HG03457 (cell line): ENCODE measurements around the gene DRD2.

Experiments used
- ATAC-seq: cut with Tn5 transposase; IDR thresholded peaks from one replicate; pipeline ENCODE4 v1.9.1; 2021; ENCODE audit warnings: moderate number of reproducible peaks; ENCODE audit not compliant: unreplicated experiment

DRD2 gene

DNA sequence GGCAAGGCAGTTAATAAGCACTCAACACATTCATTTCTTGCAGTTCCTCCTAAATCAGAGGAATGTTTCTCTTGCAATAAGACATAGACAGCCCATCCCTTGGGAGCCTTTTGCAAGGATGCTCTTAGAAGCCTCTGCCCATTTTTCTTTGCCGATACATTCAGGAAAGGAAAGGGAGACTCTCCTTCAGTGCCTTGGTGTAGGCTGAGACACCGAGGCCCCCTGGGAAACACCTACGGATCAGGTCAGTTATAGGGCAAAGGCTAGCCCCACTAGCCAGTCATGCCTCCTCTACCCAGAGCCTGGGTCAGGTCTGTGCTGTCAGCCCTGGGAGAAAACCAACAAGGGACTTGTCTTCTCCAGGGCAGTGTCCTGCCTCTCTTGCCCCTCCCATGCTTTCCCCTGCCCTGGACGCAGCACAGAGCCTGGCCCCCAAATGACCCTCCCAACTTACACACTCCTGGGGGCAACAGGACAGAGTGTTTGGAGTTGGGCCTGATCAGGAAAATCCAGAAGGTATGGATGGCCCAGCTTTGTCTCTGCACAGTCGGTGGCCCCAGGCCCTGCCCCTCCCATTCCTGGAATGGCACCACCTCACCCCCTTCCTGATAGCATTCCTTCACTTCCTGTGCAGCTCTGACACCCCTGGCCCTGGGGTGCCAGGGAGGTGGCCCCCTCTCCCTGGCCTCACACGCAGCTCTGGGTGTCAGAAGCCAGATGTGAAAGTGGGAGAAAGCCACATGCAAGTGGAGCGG, 69.3 kb downstream of the DRD2 start:
- ATAC-seq = no peak

DNA sequence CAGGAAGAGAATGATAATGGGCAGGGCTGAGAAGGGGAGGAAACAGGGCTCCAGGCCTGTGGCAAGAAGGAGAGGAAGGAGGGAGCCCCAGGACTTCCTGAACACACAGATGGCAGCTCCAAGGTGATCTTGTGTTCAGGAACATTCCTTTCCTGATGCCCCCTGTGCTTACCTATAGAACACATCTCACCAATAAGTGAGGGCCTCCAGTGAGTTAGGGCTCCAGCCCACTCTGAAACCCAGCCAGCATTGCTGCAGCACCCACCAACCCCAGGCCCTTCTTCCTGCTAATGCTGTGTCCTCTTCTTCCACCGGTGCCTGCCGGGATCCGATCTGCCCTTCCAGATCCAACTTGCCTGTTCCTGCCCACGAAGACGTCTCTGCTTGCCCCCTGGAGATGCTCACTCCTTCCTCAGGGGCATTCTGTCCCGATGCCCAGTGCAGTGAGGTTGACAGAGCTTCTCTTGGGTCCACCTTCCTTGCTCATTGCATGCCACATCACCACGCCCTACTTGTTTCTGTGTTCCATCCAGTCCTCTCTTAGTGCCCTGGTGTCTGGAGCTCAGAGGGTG, 70.3 kb downstream of the DRD2 start:
- no peak for ATAC-seq

DNA sequence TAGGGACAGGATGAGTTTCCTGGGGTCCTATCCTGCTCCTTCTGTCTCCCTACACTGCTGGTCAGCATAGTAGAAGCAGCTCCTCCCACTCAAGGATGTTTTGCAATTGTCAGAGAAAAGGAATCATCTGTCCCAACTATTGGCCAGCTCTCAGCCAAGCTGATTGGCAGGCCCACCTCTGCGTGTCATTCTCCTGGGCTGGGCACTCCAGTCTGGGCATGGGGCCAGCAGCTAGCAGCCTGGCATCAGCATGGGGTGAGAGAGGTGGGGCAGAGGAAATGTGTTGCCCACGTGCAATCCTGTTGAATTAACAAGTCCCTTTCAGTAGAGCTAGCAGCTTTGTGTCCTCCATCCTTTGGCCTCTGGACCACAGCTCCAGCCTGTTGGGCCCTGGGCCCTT, 73.5 kb downstream of the DRD2 start:
- no peak for ATAC-seq

DNA sequence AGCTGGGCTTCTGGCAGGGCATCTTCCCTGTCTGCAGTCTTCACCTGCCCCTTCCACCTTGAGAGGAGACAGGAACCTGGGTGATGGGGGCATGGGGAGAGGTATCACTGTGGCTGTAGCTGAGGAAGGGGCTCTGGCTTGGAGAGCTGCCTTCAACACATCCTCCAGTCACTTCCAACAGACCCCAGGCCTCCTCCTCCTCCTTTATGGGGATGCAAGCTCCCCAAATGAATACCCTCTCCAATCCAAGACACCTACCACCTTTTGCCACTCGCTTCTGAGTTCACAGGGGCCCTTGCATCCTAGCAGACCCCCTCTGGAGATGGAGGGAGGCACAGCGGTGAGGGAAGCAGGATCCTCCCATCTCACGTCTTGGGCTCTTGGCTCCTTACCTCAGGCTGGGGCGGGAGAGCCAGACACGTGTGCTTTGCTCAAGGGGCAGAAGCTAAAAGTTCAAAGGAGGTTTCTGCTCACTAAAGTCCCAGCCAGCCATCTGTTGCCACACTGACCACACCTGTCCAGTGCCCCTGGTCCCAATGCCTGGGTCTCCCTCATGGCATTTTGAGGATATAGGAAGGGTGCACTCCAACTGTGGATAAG, 74.5 kb downstream of the DRD2 start:
- no peak for ATAC-seq

DNA sequence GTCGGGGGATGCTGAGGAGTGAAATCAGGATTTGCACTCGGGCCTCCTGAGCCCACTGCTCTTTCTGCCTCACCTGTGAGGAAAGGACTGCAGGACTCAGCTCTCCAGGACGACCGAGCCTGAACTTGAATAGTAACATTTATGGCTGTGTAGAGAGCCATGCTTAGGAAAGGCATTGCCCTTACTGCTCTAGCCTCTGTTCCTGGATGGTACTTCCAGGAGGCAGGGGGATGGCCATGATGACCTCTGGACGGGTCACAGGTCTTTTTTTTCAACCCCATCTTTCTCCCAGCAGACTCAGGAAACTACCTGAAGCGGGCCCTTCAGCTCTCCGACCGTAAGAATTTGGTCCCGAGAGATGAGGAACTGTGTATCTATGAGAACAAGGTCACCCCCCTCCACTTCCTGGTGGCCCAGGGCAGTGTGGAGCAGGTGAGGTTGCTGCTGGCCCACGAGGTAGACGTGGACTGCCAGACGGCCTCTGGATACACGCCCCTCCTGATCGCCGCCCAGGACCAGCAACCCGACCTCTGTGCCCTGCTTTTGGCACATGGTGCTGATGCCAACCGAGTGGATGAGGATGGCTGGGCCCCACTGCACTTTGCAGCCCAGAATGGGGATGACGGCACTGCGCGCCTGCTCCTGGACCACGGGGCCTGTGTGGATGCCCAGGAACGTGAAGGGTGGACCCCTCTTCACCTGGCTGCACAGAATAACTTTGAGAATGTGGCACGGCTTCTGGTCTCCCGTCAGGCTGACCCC, 76.3 kb downstream of the DRD2 start:
- ATAC-seq = no peak

DNA sequence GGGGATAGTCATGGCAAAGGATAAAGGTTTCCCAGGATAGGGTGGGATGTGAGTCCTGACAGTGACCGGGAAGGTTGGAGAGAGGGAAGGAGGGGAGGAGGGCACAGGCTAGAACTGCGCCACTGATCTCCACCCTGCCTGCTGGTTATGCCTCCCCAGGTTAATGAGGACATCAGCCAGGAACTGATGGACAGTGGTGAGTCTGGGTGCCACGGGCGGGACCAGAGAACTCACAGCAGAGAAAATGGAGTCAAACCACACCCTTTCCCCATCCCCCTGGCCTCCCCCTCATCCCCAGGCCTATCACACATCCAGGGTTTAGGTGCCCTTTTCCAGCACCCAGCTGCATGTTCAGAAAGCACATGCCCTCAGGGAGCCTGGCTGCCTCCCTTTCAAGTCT, 77.4 kb downstream of the DRD2 start:
- ATAC-seq = no peak

DNA sequence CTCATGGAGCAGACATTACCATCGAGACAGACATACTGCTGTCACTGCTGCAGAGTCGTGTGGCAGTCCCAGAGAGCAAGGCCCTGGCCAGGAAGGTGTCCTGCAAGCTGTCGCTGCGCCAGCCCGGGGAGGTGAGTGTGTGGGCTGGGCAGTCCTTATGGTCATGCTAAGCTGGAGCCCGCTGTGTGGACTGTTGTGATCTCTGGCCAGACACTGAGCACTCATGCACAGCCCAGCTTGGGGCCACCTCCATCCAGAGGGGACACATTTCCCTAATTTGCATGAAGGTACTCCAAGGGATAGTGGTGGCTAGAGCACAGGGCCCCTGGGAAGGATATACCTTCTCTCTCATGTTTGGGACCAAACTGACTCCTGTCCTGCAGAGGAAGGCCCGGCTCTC, 78.0 kb downstream of the DRD2 start:
- no peak for ATAC-seq

DNA sequence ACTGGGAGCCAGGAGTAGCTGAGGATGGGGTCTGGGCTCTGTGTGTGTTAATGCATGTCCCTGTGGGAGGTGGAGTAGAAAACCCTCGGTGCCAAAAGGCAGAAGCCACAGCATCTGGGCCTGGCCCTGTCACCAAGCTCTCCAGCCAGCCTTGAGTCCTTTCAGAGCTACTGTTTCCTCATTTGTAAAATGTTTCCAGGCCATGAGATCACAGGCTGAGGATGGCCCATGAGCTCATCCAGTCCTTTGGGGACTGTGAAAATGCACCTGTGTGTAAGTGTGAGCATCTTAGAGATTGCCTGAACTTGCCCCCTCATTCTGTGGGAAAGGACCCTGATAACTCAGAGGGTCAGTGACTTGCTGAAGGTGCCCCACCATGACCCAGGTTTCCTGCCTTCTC, 78.5 kb downstream of the DRD2 start:
- ATAC-seq = no peak

DNA sequence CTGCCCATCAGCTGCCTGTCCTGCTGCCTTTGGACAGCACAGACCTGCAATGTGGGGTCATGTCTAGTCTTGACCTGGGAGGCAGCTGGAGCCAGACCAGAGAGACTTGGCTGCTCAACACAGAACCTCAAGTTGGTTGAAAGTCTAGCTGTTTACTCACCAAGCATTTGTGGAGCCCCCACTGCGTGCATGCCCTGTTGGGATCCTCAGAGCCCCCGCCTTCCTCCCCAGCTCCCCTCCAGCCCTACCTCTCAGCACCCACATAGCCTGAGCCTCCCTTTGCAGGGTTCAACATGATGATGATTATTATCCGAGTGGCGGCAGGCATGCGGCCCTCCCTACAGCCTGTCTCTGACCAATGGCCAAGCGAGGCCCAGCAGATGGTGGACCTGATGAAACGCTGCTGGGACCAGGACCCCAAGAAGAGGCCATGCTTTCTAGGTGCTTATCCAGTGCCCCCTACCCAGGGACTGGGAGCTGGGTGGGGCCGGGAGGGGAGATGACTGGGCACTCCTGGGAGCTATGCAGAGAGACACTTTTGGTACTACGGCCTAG, 79.3 kb downstream of the DRD2 start:
- ATAC-seq = no peak

DNA sequence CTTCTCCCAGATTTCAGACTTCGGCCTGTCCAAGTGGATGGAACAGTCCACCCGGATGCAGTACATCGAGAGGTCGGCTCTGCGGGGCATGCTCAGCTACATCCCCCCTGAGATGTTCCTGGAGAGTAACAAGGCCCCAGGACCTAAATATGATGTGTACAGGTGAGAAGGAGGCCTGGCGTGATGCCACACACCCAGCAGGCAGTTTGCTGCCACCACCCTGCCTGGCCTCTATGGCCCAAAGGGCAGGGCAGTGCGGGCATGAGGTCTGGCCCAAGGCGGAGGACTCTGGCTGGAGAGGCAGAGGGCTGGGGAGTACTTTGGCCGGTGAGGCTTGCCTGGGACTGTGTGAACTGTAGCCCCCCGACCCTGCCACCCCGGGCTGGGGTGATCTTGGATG, 80.3 kb downstream of the DRD2 start:
- no peak for ATAC-seq

DNA sequence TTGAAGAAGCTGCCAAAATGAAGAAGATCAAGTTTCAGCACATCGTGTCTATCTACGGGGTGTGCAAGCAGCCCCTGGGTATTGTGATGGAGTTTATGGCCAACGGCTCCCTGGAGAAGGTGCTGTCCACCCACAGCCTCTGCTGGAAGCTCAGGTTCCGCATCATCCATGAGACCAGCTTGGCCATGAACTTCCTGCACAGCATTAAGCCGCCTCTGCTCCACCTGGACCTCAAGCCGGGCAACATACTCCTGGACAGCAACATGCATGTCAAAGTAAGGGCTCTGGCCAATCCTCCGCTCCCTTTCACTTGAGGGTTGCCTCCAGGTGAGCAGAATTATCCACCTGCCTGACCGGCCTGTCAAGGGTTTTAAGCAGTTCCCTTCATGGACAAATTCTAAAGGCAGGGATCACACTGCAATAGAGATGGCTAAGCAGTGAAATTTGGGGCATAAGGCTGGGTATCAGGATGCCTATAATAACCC, 81.7 kb downstream of the DRD2 start:
- ATAC-seq = no peak

DNA sequence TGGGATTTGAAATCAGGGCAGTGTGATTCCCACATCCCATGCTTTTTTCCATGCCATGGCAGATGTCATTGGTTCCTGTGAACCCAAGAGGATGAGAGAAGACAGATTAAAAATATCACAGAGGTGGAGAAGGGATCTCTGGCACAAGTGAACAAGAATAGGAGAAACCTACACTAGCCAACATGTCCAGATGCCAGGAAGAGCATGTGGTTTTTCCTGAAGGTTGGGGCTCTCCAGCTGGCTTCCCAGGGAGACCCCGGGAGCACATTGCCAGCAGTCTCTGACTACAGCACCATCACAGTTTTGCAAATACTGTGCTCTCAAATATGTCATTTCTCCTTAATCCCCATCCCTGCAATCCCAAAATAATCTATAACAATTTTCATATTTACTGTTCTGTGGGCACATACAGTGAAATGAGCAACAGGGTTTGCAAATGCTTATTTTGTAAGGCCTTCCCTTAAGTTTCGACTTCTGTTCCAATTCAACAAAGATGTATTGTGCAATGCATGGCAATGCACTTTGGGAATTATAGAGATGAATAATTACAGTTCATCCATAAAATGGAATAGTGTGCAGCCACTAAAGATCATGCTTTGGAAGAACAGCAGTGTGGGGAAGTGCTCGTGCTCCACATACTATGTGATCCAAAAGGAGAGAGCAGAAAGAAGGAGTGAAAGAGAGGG, 82.8 kb downstream of the DRD2 start:
- ATAC-seq = no peak

DNA sequence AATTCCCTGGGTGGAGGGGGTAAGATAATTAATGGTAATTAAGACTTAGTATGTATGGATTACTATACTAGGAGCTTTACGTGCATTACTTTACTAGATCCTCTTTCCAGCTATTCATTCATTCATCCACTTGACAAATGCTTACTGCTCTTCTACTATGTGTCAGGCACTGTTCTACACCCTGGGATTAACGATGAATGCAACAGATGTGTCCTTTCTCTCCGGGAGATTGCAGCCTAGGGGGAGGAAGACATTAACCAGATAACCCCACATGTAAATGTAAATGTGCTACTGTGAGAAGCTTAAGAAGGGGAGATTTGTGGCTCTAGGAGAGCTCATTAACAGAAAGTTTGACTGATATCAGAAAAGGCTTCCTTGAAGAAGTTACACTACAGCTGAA, 85.9 kb downstream of the DRD2 start:
- ATAC-seq = no peak

DNA sequence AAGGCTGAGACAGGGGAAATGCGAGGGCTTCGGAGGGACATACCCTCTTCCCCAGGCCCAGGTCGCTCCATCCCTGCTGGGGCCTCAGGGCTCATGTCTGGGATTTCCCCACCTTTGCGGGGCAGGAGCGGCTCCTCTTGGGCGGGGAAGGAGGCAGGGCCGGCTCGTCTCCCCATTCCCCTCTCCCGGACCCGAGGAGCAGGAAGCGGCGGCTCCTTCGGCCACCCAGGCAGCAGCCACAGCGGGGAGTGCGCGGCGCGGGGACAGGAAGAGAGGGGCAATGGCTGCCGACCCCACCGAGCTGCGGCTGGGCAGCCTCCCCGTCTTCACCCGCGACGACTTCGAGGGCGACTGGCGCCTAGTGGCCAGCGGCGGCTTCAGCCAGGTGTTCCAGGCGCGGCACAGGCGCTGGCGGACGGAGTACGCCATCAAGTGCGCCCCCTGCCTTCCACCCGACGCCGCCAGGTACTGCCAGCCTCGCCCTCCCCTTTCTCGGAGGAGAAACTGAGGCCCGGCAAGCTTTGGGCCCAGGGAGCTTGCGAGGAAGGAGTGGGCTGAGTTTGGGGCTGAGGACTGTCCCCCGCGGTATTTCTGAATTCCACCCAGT, 87.5 kb downstream of the DRD2 start, which contains the start of gene ANKK1:
Gene ANKK1 (plus strand): TSS at position 175 of the 607 bp plus-strand sequence. CDS start 106 bp downstream, at position 281.
- ATAC-seq = no peak

DNA sequence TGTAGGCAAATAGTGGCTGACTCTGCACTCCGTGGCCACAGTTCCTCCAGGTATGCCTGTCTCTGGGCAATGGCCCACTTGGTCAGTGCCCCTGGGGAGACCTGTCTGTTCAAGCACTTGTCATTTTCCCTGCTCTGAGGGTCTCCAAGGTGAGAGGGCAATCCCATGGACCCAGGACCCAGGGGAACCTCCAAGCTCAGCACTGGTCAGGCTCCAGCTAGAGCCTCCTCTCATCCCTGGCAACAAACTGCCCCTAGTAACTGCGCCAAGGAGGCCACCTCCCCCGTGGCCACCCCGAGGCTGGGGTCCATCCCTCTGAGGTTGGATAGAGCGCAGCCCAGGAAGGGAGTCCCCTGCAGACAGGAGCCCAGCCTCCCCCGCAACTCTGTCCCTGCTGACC, 88.3 kb downstream of the DRD2 start:
- ATAC-seq = no peak

DNA sequence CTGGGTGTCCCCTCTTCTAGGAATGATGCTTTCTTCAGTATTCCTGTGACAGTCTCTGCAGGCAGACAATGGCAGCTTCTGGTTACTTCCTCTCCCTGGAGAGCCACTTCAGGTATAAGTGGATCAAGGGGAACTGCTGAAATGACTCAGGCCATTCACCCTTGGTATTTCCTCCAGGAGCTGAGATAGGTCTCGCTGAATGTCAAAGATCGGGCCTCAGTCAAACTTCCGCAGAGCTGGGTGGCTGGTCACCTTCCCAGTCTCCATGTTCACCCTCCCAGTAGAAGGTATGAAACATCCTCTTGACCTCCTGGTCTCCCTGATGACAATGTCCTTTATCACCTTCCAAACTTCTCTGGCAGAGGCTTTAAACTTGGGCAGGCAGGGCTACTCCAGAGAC, 89.4 kb downstream of the DRD2 start:
- no peak for ATAC-seq

DNA sequence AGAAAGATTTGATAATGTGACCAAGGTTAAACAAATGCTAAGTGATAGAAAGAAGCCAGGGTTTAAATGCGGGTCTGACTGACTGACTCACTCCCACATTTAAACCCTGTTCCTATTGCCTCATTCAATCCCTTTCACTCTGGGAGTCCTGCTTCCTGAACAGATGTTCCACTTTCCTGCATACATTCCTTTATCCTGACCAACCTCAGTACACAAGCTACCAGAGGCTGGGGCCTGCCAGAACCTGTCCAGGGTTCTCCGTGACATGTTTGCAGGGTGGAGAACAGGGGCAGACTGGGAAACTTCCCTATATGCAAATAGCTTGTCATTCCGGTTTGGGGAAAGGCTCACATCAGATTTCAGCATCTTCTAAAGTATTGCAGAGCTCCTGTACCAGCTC, 90.6 kb downstream of the DRD2 start:
- no peak for ATAC-seq

DNA sequence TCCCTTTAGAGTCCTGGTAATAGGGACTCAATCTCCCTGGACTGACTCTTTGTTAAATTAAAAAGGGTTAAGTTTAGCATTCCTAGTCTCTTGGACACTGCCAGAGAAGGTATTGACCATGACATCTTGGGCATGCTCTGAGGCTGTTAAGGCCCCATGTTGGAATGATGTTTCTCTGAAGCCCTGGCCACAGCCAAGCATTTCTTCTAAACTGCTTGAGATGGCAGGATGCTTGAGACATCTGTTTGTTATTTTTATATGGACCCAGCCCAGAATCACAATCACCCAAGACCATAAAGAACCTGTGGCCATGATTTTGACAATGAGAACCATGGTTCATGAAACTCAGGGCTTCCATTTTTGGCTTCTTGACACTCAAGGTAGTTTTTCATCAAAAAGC, 93.1 kb downstream of the DRD2 start:
- no peak for ATAC-seq

DNA sequence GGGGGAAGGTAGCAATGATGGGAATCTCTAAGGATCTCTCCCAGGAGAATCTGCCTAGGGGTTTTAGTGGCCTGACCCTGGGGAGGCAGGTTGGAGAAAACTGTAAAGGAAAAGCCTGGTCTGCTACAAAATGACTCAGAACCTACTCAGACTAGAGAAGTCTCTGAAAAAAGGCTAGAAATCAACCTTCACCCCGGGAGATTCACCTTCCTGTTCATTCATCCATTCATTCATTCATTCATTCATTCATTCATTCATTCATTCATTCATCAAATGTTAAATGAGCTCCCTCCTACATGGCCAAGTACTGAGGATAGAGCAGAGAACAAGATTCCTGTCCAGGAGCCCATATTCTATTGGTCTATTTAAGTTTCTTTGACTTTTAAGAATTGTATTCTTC, 96.5 kb downstream of the DRD2 start:
- ATAC-seq = no peak

DNA sequence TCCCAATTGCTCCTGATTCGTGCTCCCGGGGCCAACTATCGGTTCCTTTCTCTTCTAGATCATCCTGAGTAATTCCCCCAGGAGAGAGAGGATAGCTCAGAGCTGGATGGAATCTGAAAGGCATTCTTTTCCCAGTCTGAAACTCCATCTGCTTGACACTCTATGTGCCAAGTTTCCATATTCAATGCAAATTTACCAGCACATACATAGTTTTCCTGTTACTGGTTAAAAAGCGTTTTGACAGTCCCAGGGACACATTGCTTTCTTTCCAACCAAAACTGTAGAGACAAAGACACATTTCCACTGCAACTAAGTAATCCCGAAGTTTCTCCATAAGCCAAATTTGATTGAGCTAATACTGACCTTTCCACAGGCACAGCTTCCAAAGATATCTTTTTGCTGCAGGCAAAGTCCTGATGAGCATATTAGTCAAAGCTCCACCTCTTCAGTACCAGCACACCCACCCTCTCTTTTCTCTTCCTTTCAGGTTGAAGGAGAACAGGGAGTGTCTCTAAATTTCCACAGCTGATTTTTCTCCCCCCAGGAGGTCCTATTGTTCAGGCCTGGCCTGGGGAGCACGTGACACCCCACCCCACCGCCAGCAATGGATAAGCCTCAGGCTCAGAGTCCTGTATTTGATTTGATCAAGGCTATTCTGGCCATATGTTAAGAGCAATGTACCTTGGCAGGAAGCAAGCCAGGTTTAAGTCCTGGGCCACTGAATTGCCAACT, 97.4 kb downstream of the DRD2 start:
- ATAC-seq = no peak
